Hepatocyte (in vitro differentiated cells): ENCODE measurements around the gene LRMDA. TPM values are rescaled to one million over a fixed set of nuclear protein-coding genes. Genes with fewer than 3 reads are reported as not detected.
A peak's percentile ranks its signal among the peaks of the same experiment; 100 is the strongest.

Experiments
- DNase-seq: peaks from one replicate; pipeline ENCODE4 v3.0.0-alpha.2; 2016; ENCODE audit warnings: low spot score
- H2AFZ ChIP-seq: fragments of 200-600 bp; sonication (generic); 2 replicates; pipeline ENCODE4 v1.6.0; 2016; ENCODE audit warnings: antibody characterized with exemption, mild to moderate bottlenecking
- H3K27ac ChIP-seq: fragments of 200-600 bp; sonication (generic); 2 replicates; pipeline ENCODE4 v1.5.1; 2016; ENCODE audit warnings: mild to moderate bottlenecking
- H3K27me3 ChIP-seq: fragments of 200-600 bp; sonication (generic); 2 replicates; pipeline ENCODE4 v1.6.1; 2016
- H3K36me3 ChIP-seq: fragments of 200-600 bp; sonication (generic); replicated peaks from 2 replicates; pipeline ENCODE4 v1.5.1; 2016; ENCODE audit warnings: low read depth; ENCODE audit not compliant: insufficient read depth
- H3K4me1 ChIP-seq: fragments of 200-600 bp; sonication (generic); 2 replicates; pipeline ENCODE4 v1.5.1; 2016; ENCODE audit warnings: mild to moderate bottlenecking, moderate library complexity; ENCODE audit not compliant: insufficient read depth
- H3K4me2 ChIP-seq: fragments of 200-600 bp; sonication (generic); 2 replicates; pipeline ENCODE4 v1.6.0; 2016
- H3K4me3 ChIP-seq: fragments of 200-600 bp; sonication (generic); 2 replicates; pipeline ENCODE4 v1.5.1; 2016; ENCODE audit warnings: mild to moderate bottlenecking
- H3K79me2 ChIP-seq: fragments of 200-600 bp; sonication (generic); 2 replicates; pipeline ENCODE4 v1.6.0; 2017; ENCODE audit warnings: mild to moderate bottlenecking
- H3K9me2 ChIP-seq: fragments of 200-600 bp; sonication (generic); replicated peaks from 2 replicates; pipeline ENCODE4 v1.6.0; 2017; ENCODE audit warnings: mild to moderate bottlenecking; ENCODE audit not compliant: insufficient read depth
- H3K9me3 ChIP-seq: fragments of 200-600 bp; sonication (generic); 2 replicates; pipeline ENCODE4 v1.5.1; 2016; ENCODE audit warnings: low read depth, mild to moderate bottlenecking
- H4K20me1 ChIP-seq: fragments of 200-600 bp; sonication (generic); 2 replicates; pipeline ENCODE4 v1.6.0; 2016; ENCODE audit warnings: mild to moderate bottlenecking; ENCODE audit not compliant: insufficient read depth, poor library complexity, severe bottlenecking
- CTCF ChIP-seq: fragments of 200-600 bp; sonication (generic); IDR thresholded peaks from 2 replicates; pipeline ENCODE4 v1.5.1; 2016; ENCODE audit warnings: antibody characterized with exemption, mild to moderate bottlenecking; ENCODE audit not compliant: poor library complexity
- EZH2 ChIP-seq: fragments of 200-600 bp; sonication (generic); IDR thresholded peaks from 2 replicates; pipeline ENCODE4 v1.6.1; 2016; ENCODE audit warnings: antibody characterized with exemption, mild to moderate bottlenecking, borderline replicate concordance
- EZH2phosphoT487 ChIP-seq: fragments of 200-600 bp; sonication (generic); IDR thresholded peaks from one replicate; pipeline ENCODE4 v1.6.1; 2018; ENCODE audit warnings: antibody characterized with exemption, mild to moderate bottlenecking, low read depth, moderate library complexity; ENCODE audit not compliant: unreplicated experiment, severe bottlenecking
- WGBS: methylation state at CpG from one replicate; pipeline ENCODE4 v1.1.6; 2016; ENCODE audit warnings: low lambda C conversion rate; ENCODE audit errors: missing lambda C conversion rate; 5-methylcytosine and 5-hydroxymethylcytosine counted together
- polyA plus RNA-seq: library from polyadenylated mRNA; unstranded; fragments of >200 nt; fragmentation: Nextera tagmentation; extraction: Ambion mirVana; gene quantifications from 2 replicates; pipeline ENCODE4 v1.2.1, GENCODE V29; 2016
- total RNA-seq: library from RNA; depleted of rRNA; stranded (reverse); fragments of >200 nt; gene quantifications from 2 replicates; pipeline ENCODE4 v1.2.3, GENCODE V29; 2014

LRMDA gene
- total and polyA plus RNA-seq, 2 experiments from 2014 or later, result 5.6 to 15.7 TPM

DNA sequence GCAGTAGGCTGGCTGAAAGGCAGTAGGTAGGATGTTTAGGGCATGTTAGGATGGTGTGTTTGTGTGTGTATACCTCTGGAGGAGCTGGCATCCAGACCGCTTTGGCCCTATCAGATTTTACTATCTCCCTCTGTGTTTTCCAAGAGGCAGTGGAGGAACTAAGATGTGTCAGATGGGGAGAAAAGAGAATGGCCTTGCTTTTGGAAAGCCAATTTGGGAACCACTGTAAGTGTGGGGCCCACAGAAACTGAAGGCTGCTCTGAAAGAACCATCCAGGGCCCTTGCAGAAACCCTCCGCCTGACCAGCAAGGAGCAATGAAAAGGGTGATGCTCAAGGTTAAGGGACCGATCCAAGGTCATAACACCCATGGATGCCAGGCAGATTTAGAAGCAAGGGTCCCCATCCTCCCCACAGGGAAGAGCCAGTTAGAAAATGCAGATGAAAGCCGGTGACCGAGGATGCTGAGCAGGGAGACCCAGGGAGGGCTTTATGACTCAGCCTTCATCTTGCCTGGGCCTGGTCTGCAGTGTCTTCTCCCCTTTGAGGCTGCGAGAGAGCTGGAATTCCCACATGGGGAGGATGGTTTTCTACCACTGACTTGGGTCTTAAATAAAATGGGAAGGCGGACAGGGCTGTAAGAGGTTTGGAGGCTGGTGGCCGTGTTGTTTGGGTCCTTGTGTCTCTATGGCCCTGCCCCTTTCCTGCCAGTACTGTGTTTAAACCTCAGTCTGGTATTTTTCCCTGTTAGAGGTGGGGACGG lies 275.8 kb downstream of the LRMDA start:
- Histone ChIP-seq H3K27ac (no peak overlapping the region), H3K4me1 (peaks cover 14% of the 10 kb centered on the region), H3K9me2 (no peaks in the 10 kb centered on the region), H4K20me1 (no peaks in the 10 kb centered on the region), H3K4me2 (peak overlapping the region; percentile 13), H3K79me2 (no peaks in the 10 kb centered on the region), H3K9me3 (no peaks in the 10 kb centered on the region), H3K27me3 (peaks cover 2% of the 10 kb centered on the region), H2AFZ (no peak overlapping the region), H3K36me3 (no peaks in the 10 kb centered on the region), H3K4me3 (no peak overlapping the region)
- no peak for TF ChIP-seq EZH2phosphoT487
- TF ChIP-seq CTCF, result no peak
- TF ChIP-seq EZH2, result no peak
- no peak for DNase-seq
- WGBS, result 89% methylated on average over 9 of the region's 9 CpGs

DNA sequence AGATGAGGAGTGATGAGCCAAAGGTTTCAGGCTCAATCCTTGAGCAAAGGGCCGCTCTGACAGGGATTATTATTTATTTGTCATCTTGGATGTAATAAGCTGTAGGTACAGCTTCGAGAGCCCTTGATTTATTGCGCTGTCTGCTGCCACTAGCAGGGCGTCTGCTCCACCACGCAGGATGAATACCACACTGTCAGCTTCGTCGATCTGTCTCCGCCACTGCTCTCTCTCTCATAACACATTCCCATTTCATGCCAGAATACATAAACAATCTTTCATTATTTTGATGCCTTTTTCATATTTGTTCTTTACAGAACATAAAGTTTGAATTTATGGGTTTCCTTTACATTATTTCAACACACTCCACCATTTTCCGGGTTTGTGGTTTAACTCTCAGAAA lies 276.6 kb downstream of the LRMDA start:
- Histone ChIP-seq H3K79me2 (no peaks in the 10 kb centered on the region), H3K4me2 (peak overlapping the region; percentile 13), H3K9me2 (no peaks in the 10 kb centered on the region), H2AFZ (no peak overlapping the region), H3K27me3 (peaks cover 3% of the 10 kb centered on the region), H3K4me1 (peaks cover 14% of the 10 kb centered on the region), H3K9me3 (no peaks in the 10 kb centered on the region), H3K36me3 (no peaks in the 10 kb centered on the region), H3K4me3 (no peak overlapping the region), H4K20me1 (no peaks in the 10 kb centered on the region), H3K27ac (no peak overlapping the region)
- no peak for TF ChIP-seq EZH2phosphoT487
- no peak for TF ChIP-seq CTCF
- TF ChIP-seq EZH2, result no peak
- 49% methylated on average over 9 of the region's 9 CpGs for WGBS
- peak; percentile 18 for DNase-seq

- Histone ChIP-seq H3K27me3 (peaks cover 4% of the 10 kb centered on the region), H3K9me3 (no peaks in the 10 kb centered on the region), H3K4me3 (no peak overlapping the region), H3K9me2 (no peaks in the 10 kb centered on the region), H4K20me1 (no peaks in the 10 kb centered on the region), H3K36me3 (no peaks in the 10 kb centered on the region), H3K79me2 (no peaks in the 10 kb centered on the region), H2AFZ (no peak overlapping the region), H3K4me2 (no peak overlapping the region), H3K27ac (no peak overlapping the region), H3K4me1 (peaks cover 14% of the 10 kb centered on the region)
- no peak for DNase-seq
- WGBS, result 95% methylated on average over 4 of the region's 4 CpGs
- no peak for TF ChIP-seq CTCF
- no peak for TF ChIP-seq EZH2phosphoT487
- TF ChIP-seq EZH2, result no peak
Observed at GRCh38 chr10:75709245-75709644, 277.8 kb downstream of the LRMDA start.
